ENCODE results near the gene EXOC4. TPM values are rescaled to one million over a fixed set of nuclear protein-coding genes. Genes with fewer than 3 reads are reported as not detected.

EXOC4 gene
- total RNA-seq, 2 experiments from 2014 or later = 58.0 to 59.9 TPM

GRCh38 chr7:133391206-133391605 is 138.3 kb downstream of the EXOC4 start:
- no peaks in the 10 kb centered on the region for H3K27me3 Mint-ChIP-seq
- CTCF ChIA-PET = no interaction called here
- TF ChIP-seq, protein P1, sequence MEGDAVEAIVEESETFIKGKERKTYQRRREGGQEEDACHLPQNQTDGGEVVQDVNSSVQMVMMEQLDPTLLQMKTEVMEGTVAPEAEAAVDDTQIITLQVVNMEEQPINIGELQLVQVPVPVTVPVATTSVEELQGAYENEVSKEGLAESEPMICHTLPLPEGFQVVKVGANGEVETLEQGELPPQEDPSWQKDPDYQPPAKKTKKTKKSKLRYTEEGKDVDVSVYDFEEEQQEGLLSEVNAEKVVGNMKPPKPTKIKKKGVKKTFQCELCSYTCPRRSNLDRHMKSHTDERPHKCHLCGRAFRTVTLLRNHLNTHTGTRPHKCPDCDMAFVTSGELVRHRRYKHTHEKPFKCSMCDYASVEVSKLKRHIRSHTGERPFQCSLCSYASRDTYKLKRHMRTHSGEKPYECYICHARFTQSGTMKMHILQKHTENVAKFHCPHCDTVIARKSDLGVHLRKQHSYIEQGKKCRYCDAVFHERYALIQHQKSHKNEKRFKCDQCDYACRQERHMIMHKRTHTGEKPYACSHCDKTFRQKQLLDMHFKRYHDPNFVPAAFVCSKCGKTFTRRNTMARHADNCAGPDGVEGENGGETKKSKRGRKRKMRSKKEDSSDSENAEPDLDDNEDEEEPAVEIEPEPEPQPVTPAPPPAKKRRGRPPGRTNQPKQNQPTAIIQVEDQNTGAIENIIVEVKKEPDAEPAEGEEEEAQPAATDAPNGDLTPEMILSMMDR (IDR thresholded peaks at IDR 0.05) = no peak
- no peak overlapping the region for H3K4me3 Mint-ChIP-seq
- Histone ChIP-seq H3K4me3 (ENCODE audit: low read length) (no peak overlapping the region), H3K27me3 (ENCODE audit: control insufficient read depth in 1 of 2, insufficient read depth in 2 of 2, low read length in 2 of 2) (no peaks in the 10 kb centered on the region), H3K27ac (ENCODE audit: low read depth in 1 of 2, low read length in 2 of 2) (no peak overlapping the region), H3K9me3 (ENCODE audit: control insufficient read depth in 1 of 2, insufficient read depth in 1 of 2, low read length in 2 of 2) (no peaks in the 10 kb centered on the region), H3K36me3 (ENCODE audit: insufficient read depth, low read length) (no peaks in the 10 kb centered on the region), H3K4me1 (ENCODE audit: insufficient read depth, low read length) (no peaks in the 10 kb centered on the region)
- DNase-seq (no peak), ATAC-seq (ENCODE audit: poor library complexity) (no peak)
- POLR2A ChIA-PET = no interaction called here
- intact Hi-C loops (cut with DNase I, micrococcal nuclease) = no loop called here
- peaks cover 14% of the 10 kb centered on the region for H3K36me3 Mint-ChIP-seq (ENCODE audit: low read depth)
- no peaks in the 10 kb centered on the region for H3K9me3 Mint-ChIP-seq
- H3K27ac Mint-ChIP-seq = no peak overlapping the region
- H3K4me1 Mint-ChIP-seq (ENCODE audit: low read depth) = peaks cover 15% of the 10 kb centered on the region

GRCh38 chr7:133394369-133394768 is 141.5 kb downstream of the EXOC4 start:
- Mint-ChIP-seq H3K36me3 (ENCODE audit: low read depth) (peaks cover 7% of the 10 kb centered on the region), H3K4me1 (ENCODE audit: low read depth) (peaks cover 5% of the 10 kb centered on the region), H3K27me3 (no peaks in the 10 kb centered on the region), H3K9me3 (no peaks in the 10 kb centered on the region), H3K4me3 (no peak overlapping the region), H3K27ac (no peak overlapping the region)
- Histone ChIP-seq H3K4me3 (ENCODE audit: low read length) (no peak overlapping the region), H3K9me3 (ENCODE audit: control insufficient read depth in 1 of 2, insufficient read depth in 1 of 2, low read length in 2 of 2) (no peaks in the 10 kb centered on the region), H3K4me1 (ENCODE audit: insufficient read depth, low read length) (no peaks in the 10 kb centered on the region), H3K36me3 (ENCODE audit: insufficient read depth, low read length) (no peaks in the 10 kb centered on the region), H3K27ac (ENCODE audit: low read depth in 1 of 2, low read length in 2 of 2) (no peak overlapping the region), H3K27me3 (ENCODE audit: control insufficient read depth in 1 of 2, insufficient read depth in 2 of 2, low read length in 2 of 2) (no peaks in the 10 kb centered on the region)
- TF ChIP-seq, protein P1 (IDR thresholded peaks at IDR 0.05) = no peak
- CTCF ChIA-PET = interaction anchor here (0.9 kb wide), 1 partner anchor 40 kb away, joined by 3 read pairs; no protein-coding TSS in a partner anchor
- intact Hi-C loops (cut with DNase I, micrococcal nuclease) = no loop called here
- DNase-seq (no peak), ATAC-seq (ENCODE audit: poor library complexity) (no peak)
- POLR2A ChIA-PET = no interaction called here

DNA sequence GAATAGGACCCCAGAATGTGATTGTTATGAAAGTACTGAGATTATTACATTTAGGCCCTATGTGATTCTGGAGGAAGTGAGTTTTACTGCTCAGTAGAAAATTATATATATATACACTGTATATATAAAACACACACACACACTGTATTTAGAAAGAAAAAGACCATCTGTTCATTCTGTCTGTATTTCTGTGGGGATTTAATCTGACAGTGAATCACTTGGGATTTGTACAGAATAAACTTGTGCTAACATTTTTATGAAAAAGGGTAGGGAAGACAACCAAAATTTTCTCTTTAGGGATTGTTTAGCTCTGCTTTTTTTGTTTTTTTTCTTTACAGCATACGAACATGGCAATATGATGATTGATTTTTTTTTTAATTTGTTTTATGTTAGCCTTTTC is 142.7 kb downstream of the EXOC4 start:
- POLR2A ChIA-PET = no interaction called here
- Mint-ChIP-seq H3K4me3 (no peak overlapping the region), H3K4me1 (ENCODE audit: low read depth) (peaks cover 8% of the 10 kb centered on the region), H3K27me3 (no peaks in the 10 kb centered on the region), H3K27ac (no peak overlapping the region), H3K9me3 (no peaks in the 10 kb centered on the region), H3K36me3 (ENCODE audit: low read depth) (no peaks in the 10 kb centered on the region)
- no peak for ATAC-seq (ENCODE audit: poor library complexity)
- CTCF ChIA-PET = interaction anchor here (0.9 kb wide), 1 partner anchor 38 kb away, joined by 3 read pairs; no protein-coding TSS in a partner anchor
- Histone ChIP-seq H3K27ac (ENCODE audit: low read depth in 1 of 2, low read length in 2 of 2) (no peak overlapping the region), H3K4me3 (ENCODE audit: low read length) (no peak overlapping the region), H3K36me3 (ENCODE audit: insufficient read depth, low read length) (no peaks in the 10 kb centered on the region), H3K27me3 (ENCODE audit: control insufficient read depth in 1 of 2, insufficient read depth in 2 of 2, low read length in 2 of 2) (no peaks in the 10 kb centered on the region), H3K4me1 (ENCODE audit: insufficient read depth, low read length) (no peaks in the 10 kb centered on the region), H3K9me3 (ENCODE audit: control insufficient read depth in 1 of 2, insufficient read depth in 1 of 2, low read length in 2 of 2) (no peaks in the 10 kb centered on the region)
- intact Hi-C loops (cut with DNase I, micrococcal nuclease) = no loop called here
- DNase-seq = no peak
- TF ChIP-seq, protein P1 (IDR thresholded peaks at IDR 0.05) = no peak
